Ishikawa (cell line): ENCODE results near the gene RRAS2.

Experiments used
- FOXM1 ChIP-seq: IDR thresholded peaks from 2 replicates; pipeline ENCODE4 v1.6.1; 2012; ENCODE audit warnings: low read depth, borderline replicate concordance
- MAX ChIP-seq: IDR thresholded peaks from 2 replicates; pipeline ENCODE4 v1.6.1; 2012
- NFIC ChIP-seq: IDR thresholded peaks from 2 replicates; pipeline ENCODE4 v1.6.1; 2012
- RAD21 ChIP-seq: IDR thresholded peaks from 2 replicates; pipeline ENCODE4 v1.6.1; 2012; ENCODE audit warnings: low read depth
- REST ChIP-seq: IDR thresholded peaks from 2 replicates; pipeline ENCODE4 v1.6.1; 2012; ENCODE audit warnings: low read depth, mild to moderate bottlenecking
- TAF1 ChIP-seq: IDR thresholded peaks from 2 replicates; pipeline ENCODE4 v1.6.1; 2012; ENCODE audit warnings: low read depth, mild to moderate bottlenecking
- USF1 ChIP-seq: IDR thresholded peaks from 2 replicates; pipeline ENCODE4 v1.6.1; 2012
- YY1 ChIP-seq: IDR thresholded peaks from 2 replicates; pipeline ENCODE4 v1.6.1; 2012; ENCODE audit warnings: low read depth

- TF ChIP-seq MAX (no peak), NFIC (no peak), YY1 (no peak), RAD21 (peak; percentile 13; the same call in 1 of the 2 replicates), FOXM1 (no peak), TAF1 (no peak), USF1 (no peak), REST (no peak)
Observed at GRCh38 chr11:14248580-14248981, 110.4 kb downstream of the RRAS2 start.
